Neural cell (in vitro differentiated cells): ENCODE data around the gene MACROD1.

Source experiments
- EP300 ChIP-seq: fragments of 450-650 bp; conservative IDR thresholded peaks from 2 replicates; pipeline ENCODE4 v1.6.1; 2014; ENCODE audit warnings: antibody characterized with exemption, mild to moderate bottlenecking, moderate library complexity; ENCODE audit not compliant: poor library complexity, severe bottlenecking
- EZH2 ChIP-seq: fragments of 200-600, 300-800 bp; shearing (Covaris generic), sonication (generic); IDR thresholded peaks from 2 replicates; pipeline ENCODE4 v1.6.1; 2014; ENCODE audit warnings: antibody characterized with exemption, low read length, borderline replicate concordance, mild to moderate bottlenecking; ENCODE audit not compliant: insufficient read depth, poor library complexity, severe bottlenecking
- MXI1 ChIP-seq: fragments of 450-650 bp; conservative IDR thresholded peaks from 2 replicates; pipeline ENCODE4 v1.6.1; 2014; ENCODE audit warnings: antibody characterized with exemption, mild to moderate bottlenecking; ENCODE audit not compliant: poor library complexity, severe bottlenecking
- RAD21 ChIP-seq: fragments of 450-650 bp; conservative IDR thresholded peaks from 2 replicates; pipeline ENCODE4 v1.6.1; 2014; ENCODE audit warnings: antibody characterized with exemption, mild to moderate bottlenecking, moderate library complexity
- SMC3 ChIP-seq: fragments of 450-650 bp; conservative IDR thresholded peaks from 2 replicates; pipeline ENCODE4 v1.6.1; 2014; ENCODE audit warnings: antibody characterized with exemption, mild to moderate bottlenecking, moderate library complexity; ENCODE audit not compliant: poor library complexity
- TAF1 ChIP-seq: IDR thresholded peaks from 2 replicates; pipeline ENCODE4 v1.6.1; 2012; ENCODE audit warnings: low read depth
- TF ChIP-seq, protein P1 (sequence below): fragments of 450-650 bp; IDR thresholded peaks from 2 replicates; pipeline ENCODE4 v1.5.1; 2014; ENCODE audit warnings: antibody characterized with exemption, mild to moderate bottlenecking, moderate library complexity; ENCODE audit not compliant: poor library complexity, severe bottlenecking
- TF ChIP-seq, protein P2 (sequence below): IDR thresholded peaks from 2 replicates; pipeline ENCODE4 v1.6.1; 2012; ENCODE audit warnings: borderline replicate concordance

DNA sequence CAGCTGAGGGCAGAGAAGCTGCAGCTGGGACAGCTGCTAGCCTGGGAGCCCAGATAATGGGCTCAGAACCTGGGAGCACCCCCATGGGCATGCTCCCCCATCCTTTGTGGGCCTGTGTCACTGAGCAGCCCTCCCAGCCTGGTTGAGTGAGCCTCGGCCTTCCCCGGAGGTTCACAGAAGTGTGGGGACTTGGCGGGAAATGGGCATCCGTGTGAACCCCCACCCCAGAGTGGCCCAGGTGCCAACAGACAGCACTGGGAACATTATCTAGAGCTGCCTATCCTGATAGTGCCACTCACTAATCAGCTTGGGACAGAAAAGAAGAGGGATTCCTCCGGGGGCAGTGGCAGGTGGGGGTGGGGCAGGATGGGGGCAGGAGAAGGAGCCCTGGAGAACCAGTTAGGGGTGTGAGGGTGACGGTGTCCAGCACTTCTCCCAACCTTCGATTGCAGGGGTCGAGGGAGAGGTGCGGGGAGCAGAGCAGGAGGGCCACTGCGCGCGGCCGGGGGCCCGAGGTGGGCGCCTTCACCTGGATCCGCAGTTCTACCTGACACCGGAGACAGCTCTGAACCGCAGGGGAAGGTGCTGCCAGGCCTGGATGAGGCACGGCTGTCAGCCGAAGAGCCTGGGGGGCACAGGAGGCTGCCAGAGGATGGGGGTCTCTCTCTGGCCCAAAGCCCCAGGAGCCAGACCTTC is 97.1 kb downstream of the MACROD1 start:
- TF ChIP-seq EZH2 (no peak), RAD21 (no peak), EP300 (no peak), MXI1 (no peak), SMC3 (no peak), TAF1 (no peak)
- TF ChIP-seq, protein P1, sequence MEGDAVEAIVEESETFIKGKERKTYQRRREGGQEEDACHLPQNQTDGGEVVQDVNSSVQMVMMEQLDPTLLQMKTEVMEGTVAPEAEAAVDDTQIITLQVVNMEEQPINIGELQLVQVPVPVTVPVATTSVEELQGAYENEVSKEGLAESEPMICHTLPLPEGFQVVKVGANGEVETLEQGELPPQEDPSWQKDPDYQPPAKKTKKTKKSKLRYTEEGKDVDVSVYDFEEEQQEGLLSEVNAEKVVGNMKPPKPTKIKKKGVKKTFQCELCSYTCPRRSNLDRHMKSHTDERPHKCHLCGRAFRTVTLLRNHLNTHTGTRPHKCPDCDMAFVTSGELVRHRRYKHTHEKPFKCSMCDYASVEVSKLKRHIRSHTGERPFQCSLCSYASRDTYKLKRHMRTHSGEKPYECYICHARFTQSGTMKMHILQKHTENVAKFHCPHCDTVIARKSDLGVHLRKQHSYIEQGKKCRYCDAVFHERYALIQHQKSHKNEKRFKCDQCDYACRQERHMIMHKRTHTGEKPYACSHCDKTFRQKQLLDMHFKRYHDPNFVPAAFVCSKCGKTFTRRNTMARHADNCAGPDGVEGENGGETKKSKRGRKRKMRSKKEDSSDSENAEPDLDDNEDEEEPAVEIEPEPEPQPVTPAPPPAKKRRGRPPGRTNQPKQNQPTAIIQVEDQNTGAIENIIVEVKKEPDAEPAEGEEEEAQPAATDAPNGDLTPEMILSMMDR: no peak
- TF ChIP-seq, protein P2, sequence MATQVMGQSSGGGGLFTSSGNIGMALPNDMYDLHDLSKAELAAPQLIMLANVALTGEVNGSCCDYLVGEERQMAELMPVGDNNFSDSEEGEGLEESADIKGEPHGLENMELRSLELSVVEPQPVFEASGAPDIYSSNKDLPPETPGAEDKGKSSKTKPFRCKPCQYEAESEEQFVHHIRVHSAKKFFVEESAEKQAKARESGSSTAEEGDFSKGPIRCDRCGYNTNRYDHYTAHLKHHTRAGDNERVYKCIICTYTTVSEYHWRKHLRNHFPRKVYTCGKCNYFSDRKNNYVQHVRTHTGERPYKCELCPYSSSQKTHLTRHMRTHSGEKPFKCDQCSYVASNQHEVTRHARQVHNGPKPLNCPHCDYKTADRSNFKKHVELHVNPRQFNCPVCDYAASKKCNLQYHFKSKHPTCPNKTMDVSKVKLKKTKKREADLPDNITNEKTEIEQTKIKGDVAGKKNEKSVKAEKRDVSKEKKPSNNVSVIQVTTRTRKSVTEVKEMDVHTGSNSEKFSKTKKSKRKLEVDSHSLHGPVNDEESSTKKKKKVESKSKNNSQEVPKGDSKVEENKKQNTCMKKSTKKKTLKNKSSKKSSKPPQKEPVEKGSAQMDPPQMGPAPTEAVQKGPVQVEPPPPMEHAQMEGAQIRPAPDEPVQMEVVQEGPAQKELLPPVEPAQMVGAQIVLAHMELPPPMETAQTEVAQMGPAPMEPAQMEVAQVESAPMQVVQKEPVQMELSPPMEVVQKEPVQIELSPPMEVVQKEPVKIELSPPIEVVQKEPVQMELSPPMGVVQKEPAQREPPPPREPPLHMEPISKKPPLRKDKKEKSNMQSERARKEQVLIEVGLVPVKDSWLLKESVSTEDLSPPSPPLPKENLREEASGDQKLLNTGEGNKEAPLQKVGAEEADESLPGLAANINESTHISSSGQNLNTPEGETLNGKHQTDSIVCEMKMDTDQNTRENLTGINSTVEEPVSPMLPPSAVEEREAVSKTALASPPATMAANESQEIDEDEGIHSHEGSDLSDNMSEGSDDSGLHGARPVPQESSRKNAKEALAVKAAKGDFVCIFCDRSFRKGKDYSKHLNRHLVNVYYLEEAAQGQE: no peak
